GM23338 (cell line): ENCODE data around the gene B3GALT5. TPM values are rescaled to one million over a fixed set of nuclear protein-coding genes. Genes with fewer than 3 reads are reported as not detected.

Source experiments
- ATAC-seq: fragments of 200-7000 bp; cut with Tn5 transposase; 3 replicates; pipeline ENCODE4 v1.9.1; 2020
- DNase-seq: peaks from one replicate; pipeline ENCODE4 v3.0.0-alpha.2; 2015; ENCODE audit warnings: low spot score
- H2AFZ ChIP-seq: fragments of 200-600 bp; sonication (generic); 2 replicates; pipeline ENCODE4 v1.8.0; 2016; ENCODE audit warnings: antibody characterized with exemption, mild to moderate bottlenecking, moderate library complexity
- H3F3A ChIP-seq: fragments of 200-600 bp; sonication (generic); replicated peaks from 2 replicates; pipeline ENCODE4 v1.8.0; 2017; ENCODE audit warnings: antibody characterized with exemption, mixed run types, low read depth
- H3K27ac ChIP-seq: fragments of 200-600 bp; sonication (generic); 2 replicates; pipeline ENCODE4 v1.6.1; 2016; ENCODE audit warnings: low read depth
- H3K27me3 ChIP-seq: fragments of 200-600 bp; sonication (generic); 2 replicates; pipeline ENCODE4 v1.8.0; 2016; ENCODE audit warnings: mild to moderate bottlenecking, mixed run types, moderate library complexity; ENCODE audit not compliant: insufficient read depth
- H3K36me3 ChIP-seq: fragments of 200-600 bp; sonication (generic); 2 replicates; pipeline ENCODE4 v1.8.0; 2016; ENCODE audit warnings: mild to moderate bottlenecking; ENCODE audit not compliant: insufficient read depth
- H3K4me1 ChIP-seq: fragments of 200-600 bp; sonication (generic); 2 replicates; pipeline ENCODE4 v1.8.0; 2016; ENCODE audit warnings: mild to moderate bottlenecking, moderate library complexity; ENCODE audit not compliant: insufficient read depth
- H3K4me2 ChIP-seq: fragments of 200-600 bp; sonication (generic); 2 replicates; pipeline ENCODE4 v1.7.1; 2017; ENCODE audit warnings: mixed run types
- H3K4me3 ChIP-seq: fragments of 200-600 bp; sonication (generic); 2 replicates; pipeline ENCODE4 v1.6.1; 2016; ENCODE audit warnings: mixed run types
- H3K79me2 ChIP-seq: fragments of 200-600 bp; sonication (generic); replicated peaks from 2 replicates; pipeline ENCODE4 v1.8.0; 2017; ENCODE audit warnings: mild to moderate bottlenecking; ENCODE audit not compliant: insufficient read depth
- H3K9me2 ChIP-seq: fragments of 200-600 bp; sonication (generic); 2 replicates; pipeline ENCODE4 v1.8.0; 2017; ENCODE audit not compliant: insufficient read depth
- H4K20me1 ChIP-seq: fragments of 200-600 bp; sonication (generic); replicated peaks from 2 replicates; pipeline ENCODE4 v1.8.0; 2017; ENCODE audit warnings: mild to moderate bottlenecking; ENCODE audit not compliant: insufficient read depth
- H3K27ac Mint-ChIP-seq: 2 replicates; pipeline ENCODE4 v1.8.0; 2020; ENCODE audit warnings: inconsistent platforms, mild to moderate bottlenecking, moderate library complexity, mixed read lengths
- H3K27me3 Mint-ChIP-seq: 3 replicates; pipeline ENCODE4 v1.8.0; 2022; ENCODE audit warnings: low read depth, mild to moderate bottlenecking, moderate library complexity, mixed read lengths, inconsistent platforms; ENCODE audit not compliant: insufficient read depth, poor library complexity
- H3K36me3 Mint-ChIP-seq: 3 replicates; pipeline ENCODE4 v1.8.0; 2021; ENCODE audit warnings: low read depth, mild to moderate bottlenecking, inconsistent platforms, moderate library complexity, mixed read lengths
- H3K4me1 Mint-ChIP-seq: 3 replicates; pipeline ENCODE4 v1.8.0; 2020; ENCODE audit warnings: mild to moderate bottlenecking, inconsistent platforms, mixed read lengths
- H3K4me3 Mint-ChIP-seq: 3 replicates; pipeline ENCODE4 v1.8.0; 2021; ENCODE audit warnings: moderate library complexity, mild to moderate bottlenecking, inconsistent platforms, mixed read lengths
- H3K9me3 Mint-ChIP-seq: 3 replicates; pipeline ENCODE4 v1.8.0; 2020; ENCODE audit warnings: moderate library complexity, mild to moderate bottlenecking, inconsistent platforms, mixed read lengths
- CREB1 ChIP-seq: fragments of 250-450 bp; sonication (Bioruptor Pico); IDR thresholded peaks from 2 replicates; pipeline ENCODE4 v1.5.0; 2020; ENCODE audit warnings: low read depth, mild to moderate bottlenecking, moderate library complexity
- ETS1 ChIP-seq: IDR thresholded peaks from 2 replicates; pipeline ENCODE4 v1.6.1; 2016; ENCODE audit warnings: antibody characterized with exemption
- EZH2 ChIP-seq: fragments of 200-600 bp; sonication (generic); IDR thresholded peaks from one replicate; pipeline ENCODE4 v1.8.0; 2017; ENCODE audit warnings: antibody characterized with exemption, mild to moderate bottlenecking, low read depth; ENCODE audit not compliant: unreplicated experiment
- EZH2phosphoT487 ChIP-seq: fragments of 200-600 bp; sonication (generic); IDR thresholded peaks from one replicate; pipeline ENCODE4 v1.8.1; 2018; ENCODE audit warnings: antibody characterized with exemption; ENCODE audit not compliant: unreplicated experiment
- JUNB ChIP-seq: IDR thresholded peaks from one replicate; pipeline ENCODE4 v1.6.1; 2016; ENCODE audit warnings: antibody characterized with exemption; ENCODE audit not compliant: unreplicated experiment
- NANOG ChIP-seq: IDR thresholded peaks from 2 replicates; pipeline ENCODE4 v1.6.1; 2016; ENCODE audit warnings: antibody characterized with exemption, borderline replicate concordance
- POLR2AphosphoS5 ChIP-seq: IDR thresholded peaks from 2 replicates; pipeline ENCODE4 v1.6.1; 2016; ENCODE audit warnings: antibody characterized with exemption, low read depth
- STAT1 ChIP-seq: IDR thresholded peaks from one replicate; pipeline ENCODE4 v1.6.1; 2016; ENCODE audit warnings: antibody characterized with exemption; ENCODE audit not compliant: unreplicated experiment
- ZNF114 ChIP-seq: fragments of 250-450 bp; sonication (Bioruptor Pico); IDR thresholded peaks from 2 replicates; pipeline ENCODE4 v1.5.0; 2020; ENCODE audit warnings: mild to moderate bottlenecking, moderate library complexity
- ZNF331 ChIP-seq: fragments of 250-450 bp; sonication (Bioruptor Pico); IDR thresholded peaks from 2 replicates; pipeline ENCODE4 v1.5.0; 2020; ENCODE audit warnings: low read depth, mild to moderate bottlenecking, moderate library complexity
- polyA plus RNA-seq: library from polyadenylated mRNA; unstranded; fragments of >200 nt; fragmentation: Nextera tagmentation; extraction: Ambion mirVana; gene quantifications from 2 replicates; pipeline ENCODE4 v1.2.1, GENCODE V29; 2016
- total RNA-seq: library from RNA; depleted of rRNA; stranded (reverse); fragments of >200 nt; shearing (Covaris generic); gene quantifications from 2 replicates; pipeline ENCODE4 v1.2.3, GENCODE V29; 2014
- TF ChIP-seq, protein P1 (sequence below): fragments of 250-450 bp; sonication (Bioruptor Pico); IDR thresholded peaks from 2 replicates; pipeline ENCODE4 v1.5.0; 2020; ENCODE audit warnings: mild to moderate bottlenecking, moderate library complexity
- TF ChIP-seq, protein P2 (sequence below), 2 experiments: fragments of 200-600 bp in 1 of 2; sonication (generic) in 1 of 2; conservative IDR thresholded peaks; 2 replicates each; pipeline versions ENCODE4 v1.5.1 to v1.6.1; 2016 to 2017; ENCODE audit warnings: antibody characterized with exemption in 2 of 2, low read depth in 2 of 2, mild to moderate bottlenecking in 2 of 2, moderate library complexity in 1 of 2
- TF ChIP-seq, protein P3 (sequence below): IDR thresholded peaks from one replicate; pipeline ENCODE4 v1.6.1; 2018; ENCODE audit warnings: antibody characterized with exemption; ENCODE audit not compliant: unreplicated experiment

The B3GALT5 gene
- total and polyA plus RNA-seq, 2 experiments from 2014 or later: 6.2 to 37.5 TPM

GRCh38 chr21:39670701-39671100 is 58.0 kb downstream of the B3GALT5 start (continued):
- TF ChIP-seq, protein P1, sequence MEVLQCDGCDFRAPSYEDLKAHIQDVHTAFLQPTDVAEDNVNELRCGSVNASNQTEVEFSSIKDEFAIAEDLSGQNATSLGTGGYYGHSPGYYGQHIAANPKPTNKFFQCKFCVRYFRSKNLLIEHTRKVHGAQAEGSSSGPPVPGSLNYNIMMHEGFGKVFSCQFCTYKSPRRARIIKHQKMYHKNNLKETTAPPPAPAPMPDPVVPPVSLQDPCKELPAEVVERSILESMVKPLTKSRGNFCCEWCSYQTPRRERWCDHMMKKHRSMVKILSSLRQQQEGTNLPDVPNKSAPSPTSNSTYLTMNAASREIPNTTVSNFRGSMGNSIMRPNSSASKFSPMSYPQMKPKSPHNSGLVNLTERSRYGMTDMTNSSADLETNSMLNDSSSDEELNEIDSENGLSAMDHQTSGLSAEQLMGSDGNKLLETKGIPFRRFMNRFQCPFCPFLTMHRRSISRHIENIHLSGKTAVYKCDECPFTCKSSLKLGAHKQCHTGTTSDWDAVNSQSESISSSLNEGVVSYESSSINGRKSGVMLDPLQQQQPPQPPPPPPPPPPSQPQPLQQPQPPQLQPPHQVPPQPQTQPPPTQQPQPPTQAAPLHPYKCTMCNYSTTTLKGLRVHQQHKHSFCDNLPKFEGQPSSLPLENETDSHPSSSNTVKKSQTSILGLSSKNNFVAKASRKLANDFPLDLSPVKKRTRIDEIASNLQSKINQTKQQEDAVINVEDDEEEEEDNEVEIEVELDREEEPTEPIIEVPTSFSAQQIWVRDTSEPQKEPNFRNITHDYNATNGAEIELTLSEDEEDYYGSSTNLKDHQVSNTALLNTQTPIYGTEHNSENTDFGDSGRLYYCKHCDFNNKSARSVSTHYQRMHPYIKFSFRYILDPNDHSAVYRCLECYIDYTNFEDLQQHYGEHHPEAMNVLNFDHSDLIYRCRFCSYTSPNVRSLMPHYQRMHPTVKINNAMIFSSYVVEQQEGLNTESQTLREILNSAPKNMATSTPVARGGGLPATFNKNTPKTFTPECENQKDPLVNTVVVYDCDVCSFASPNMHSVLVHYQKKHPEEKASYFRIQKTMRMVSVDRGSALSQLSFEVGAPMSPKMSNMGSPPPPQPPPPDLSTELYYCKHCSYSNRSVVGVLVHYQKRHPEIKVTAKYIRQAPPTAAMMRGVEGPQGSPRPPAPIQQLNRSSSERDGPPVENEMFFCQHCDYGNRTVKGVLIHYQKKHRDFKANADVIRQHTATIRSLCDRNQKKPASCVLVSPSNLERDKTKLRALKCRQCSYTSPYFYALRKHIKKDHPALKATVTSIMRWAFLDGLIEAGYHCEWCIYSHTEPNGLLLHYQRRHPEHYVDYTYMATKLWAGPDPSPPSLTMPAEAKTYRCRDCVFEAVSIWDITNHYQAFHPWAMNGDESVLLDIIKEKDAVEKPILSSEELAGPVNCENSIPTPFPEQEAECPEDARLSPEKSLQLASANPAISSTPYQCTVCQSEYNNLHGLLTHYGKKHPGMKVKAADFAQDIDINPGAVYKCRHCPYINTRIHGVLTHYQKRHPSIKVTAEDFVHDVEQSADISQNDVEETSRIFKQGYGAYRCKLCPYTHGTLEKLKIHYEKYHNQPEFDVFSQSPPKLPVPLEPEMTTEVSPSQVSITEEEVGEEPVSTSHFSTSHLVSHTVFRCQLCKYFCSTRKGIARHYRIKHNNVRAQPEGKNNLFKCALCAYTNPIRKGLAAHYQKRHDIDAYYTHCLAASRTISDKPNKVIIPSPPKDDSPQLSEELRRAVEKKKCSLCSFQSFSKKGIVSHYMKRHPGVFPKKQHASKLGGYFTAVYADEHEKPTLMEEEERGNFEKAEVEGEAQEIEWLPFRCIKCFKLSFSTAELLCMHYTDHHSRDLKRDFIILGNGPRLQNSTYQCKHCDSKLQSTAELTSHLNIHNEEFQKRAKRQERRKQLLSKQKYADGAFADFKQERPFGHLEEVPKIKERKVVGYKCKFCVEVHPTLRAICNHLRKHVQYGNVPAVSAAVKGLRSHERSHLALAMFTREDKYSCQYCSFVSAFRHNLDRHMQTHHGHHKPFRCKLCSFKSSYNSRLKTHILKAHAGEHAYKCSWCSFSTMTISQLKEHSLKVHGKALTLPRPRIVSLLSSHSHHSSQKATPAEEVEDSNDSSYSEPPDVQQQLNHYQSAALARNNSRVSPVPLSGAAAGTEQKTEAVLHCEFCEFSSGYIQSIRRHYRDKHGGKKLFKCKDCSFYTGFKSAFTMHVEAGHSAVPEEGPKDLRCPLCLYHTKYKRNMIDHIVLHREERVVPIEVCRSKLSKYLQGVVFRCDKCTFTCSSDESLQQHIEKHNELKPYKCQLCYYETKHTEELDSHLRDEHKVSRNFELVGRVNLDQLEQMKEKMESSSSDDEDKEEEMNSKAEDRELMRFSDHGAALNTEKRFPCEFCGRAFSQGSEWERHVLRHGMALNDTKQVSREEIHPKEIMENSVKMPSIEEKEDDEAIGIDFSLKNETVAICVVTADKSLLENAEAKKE: no peak
- TF ChIP-seq POLR2AphosphoS5 (no peak), EZH2phosphoT487 (no peak)

GRCh38 chr21:39671986-39672385 is 59.2 kb downstream of the B3GALT5 start:
- Histone ChIP-seq H3K4me1 (peaks cover 10% of the 10 kb centered on the region; the same call in 1 of the 2 replicates), H3K4me2 (no peak overlapping the region), H3F3A (0 out of 2 replicates have a peak, but pooled peaks cover 12% of the 10 kb centered on the region), H3K27me3 (no peaks in the 10 kb centered on the region), H3K4me3 (no peak overlapping the region), H3K27ac (no peak overlapping the region), H3K79me2 (no peaks in the 10 kb centered on the region; the same call in none of the 2 replicates), H3K9me2 (no peaks in the 10 kb centered on the region; the same call in 1 of the 2 replicates), H4K20me1 (no peaks in the 10 kb centered on the region; the same call in 1 of the 2 replicates), H2AFZ (no peak overlapping the region), H3K36me3 (0 out of 2 replicates have a peak, but pooled peaks cover 3% of the 10 kb centered on the region)
- TF ChIP-seq POLR2AphosphoS5: no peak
- TF ChIP-seq, protein P2, sequence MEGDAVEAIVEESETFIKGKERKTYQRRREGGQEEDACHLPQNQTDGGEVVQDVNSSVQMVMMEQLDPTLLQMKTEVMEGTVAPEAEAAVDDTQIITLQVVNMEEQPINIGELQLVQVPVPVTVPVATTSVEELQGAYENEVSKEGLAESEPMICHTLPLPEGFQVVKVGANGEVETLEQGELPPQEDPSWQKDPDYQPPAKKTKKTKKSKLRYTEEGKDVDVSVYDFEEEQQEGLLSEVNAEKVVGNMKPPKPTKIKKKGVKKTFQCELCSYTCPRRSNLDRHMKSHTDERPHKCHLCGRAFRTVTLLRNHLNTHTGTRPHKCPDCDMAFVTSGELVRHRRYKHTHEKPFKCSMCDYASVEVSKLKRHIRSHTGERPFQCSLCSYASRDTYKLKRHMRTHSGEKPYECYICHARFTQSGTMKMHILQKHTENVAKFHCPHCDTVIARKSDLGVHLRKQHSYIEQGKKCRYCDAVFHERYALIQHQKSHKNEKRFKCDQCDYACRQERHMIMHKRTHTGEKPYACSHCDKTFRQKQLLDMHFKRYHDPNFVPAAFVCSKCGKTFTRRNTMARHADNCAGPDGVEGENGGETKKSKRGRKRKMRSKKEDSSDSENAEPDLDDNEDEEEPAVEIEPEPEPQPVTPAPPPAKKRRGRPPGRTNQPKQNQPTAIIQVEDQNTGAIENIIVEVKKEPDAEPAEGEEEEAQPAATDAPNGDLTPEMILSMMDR (conservative IDR thresholded peaks at IDR 0.05; ENCODE audit: low read depth in 2 of 2): no peak
- no peak for TF ChIP-seq CREB1 (CRISPR knock-in tag)
- TF ChIP-seq, protein P3, sequence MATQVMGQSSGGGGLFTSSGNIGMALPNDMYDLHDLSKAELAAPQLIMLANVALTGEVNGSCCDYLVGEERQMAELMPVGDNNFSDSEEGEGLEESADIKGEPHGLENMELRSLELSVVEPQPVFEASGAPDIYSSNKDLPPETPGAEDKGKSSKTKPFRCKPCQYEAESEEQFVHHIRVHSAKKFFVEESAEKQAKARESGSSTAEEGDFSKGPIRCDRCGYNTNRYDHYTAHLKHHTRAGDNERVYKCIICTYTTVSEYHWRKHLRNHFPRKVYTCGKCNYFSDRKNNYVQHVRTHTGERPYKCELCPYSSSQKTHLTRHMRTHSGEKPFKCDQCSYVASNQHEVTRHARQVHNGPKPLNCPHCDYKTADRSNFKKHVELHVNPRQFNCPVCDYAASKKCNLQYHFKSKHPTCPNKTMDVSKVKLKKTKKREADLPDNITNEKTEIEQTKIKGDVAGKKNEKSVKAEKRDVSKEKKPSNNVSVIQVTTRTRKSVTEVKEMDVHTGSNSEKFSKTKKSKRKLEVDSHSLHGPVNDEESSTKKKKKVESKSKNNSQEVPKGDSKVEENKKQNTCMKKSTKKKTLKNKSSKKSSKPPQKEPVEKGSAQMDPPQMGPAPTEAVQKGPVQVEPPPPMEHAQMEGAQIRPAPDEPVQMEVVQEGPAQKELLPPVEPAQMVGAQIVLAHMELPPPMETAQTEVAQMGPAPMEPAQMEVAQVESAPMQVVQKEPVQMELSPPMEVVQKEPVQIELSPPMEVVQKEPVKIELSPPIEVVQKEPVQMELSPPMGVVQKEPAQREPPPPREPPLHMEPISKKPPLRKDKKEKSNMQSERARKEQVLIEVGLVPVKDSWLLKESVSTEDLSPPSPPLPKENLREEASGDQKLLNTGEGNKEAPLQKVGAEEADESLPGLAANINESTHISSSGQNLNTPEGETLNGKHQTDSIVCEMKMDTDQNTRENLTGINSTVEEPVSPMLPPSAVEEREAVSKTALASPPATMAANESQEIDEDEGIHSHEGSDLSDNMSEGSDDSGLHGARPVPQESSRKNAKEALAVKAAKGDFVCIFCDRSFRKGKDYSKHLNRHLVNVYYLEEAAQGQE: no peak
- TF ChIP-seq EZH2: no peak
- TF ChIP-seq ETS1: no peak
- TF ChIP-seq STAT1: no peak
- TF ChIP-seq EZH2phosphoT487: no peak
- no peak for TF ChIP-seq NANOG
- TF ChIP-seq ZNF114: no peak
- no peak for TF ChIP-seq ZNF331 (CRISPR knock-in tag)
- no peak for TF ChIP-seq JUNB
- H3K4me3 Mint-ChIP-seq: no peak overlapping the region
- ATAC-seq (no peak), DNase-seq (no peak)
- peaks cover 41% of the 10 kb centered on the region for H3K4me1 Mint-ChIP-seq
- no peak overlapping the region for H3K27ac Mint-ChIP-seq
- peaks cover 50% of the 10 kb centered on the region for H3K36me3 Mint-ChIP-seq
- peaks cover 17% of the 10 kb centered on the region for H3K27me3 Mint-ChIP-seq
- H3K9me3 Mint-ChIP-seq: no peaks in the 10 kb centered on the region
